Subcutaneous adipose tissue (tissue), 4 donors: ENCODE data around the gene STK32B. TPM values are rescaled to one million over a fixed set of nuclear protein-coding genes. Genes with fewer than 3 reads are reported as not detected.

Experiments
- CTCF ChIP-seq: fragments of 450-650 bp; IDR thresholded peaks from one replicate; pipeline ENCODE4 v1.5.1; 2016; ENCODE audit warnings: low read depth, mild to moderate bottlenecking, control low read depth, antibody characterized with exemption, moderate library complexity
- total RNA-seq, 4 donors: library from RNA; depleted of rRNA; stranded (reverse); fragments of >200 nt; gene quantifications; one replicate each; pipeline ENCODE4 v1.1.0, GENCODE V29; 2016

STK32B gene
- total RNA-seq, 4 donors from 2014 or later = 1.3 to 3.2 (median 2.3) TPM

GRCh38 chr4:5399124-5399523 is 347.8 kb downstream of the STK32B start:
- no peak for TF ChIP-seq CTCF

DNA sequence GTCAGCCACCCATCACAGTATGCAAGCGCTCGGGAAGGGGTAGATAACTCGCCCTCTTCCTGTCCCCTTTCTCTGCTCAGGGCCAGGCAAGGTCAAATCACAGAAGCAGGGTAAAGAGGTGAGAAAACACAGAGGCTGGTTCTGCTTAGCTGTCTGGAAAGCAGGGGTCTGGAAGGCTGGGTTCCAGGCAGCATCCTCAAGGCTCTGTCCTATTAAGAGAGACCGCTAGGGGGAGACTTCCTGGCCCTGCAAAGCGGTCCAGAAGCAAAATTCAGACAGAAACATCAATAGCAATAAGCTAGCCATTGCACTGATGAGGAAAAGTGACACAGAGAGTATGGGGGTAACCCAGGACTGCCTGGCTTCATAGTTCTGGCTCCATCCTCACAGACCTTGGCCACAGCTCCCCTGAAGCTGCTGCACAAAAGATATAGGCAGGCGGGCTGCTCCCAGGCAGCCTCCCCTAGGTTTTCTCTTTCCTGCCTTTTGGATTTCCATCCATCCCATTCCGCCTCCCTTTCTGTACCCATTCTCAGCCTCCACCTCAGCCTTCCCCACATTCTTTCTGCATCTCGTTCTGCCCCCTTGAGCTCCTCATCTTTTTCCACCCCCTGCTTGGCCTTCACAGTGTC is 348.6 kb downstream of the STK32B start:
- TF ChIP-seq CTCF = no peak

DNA sequence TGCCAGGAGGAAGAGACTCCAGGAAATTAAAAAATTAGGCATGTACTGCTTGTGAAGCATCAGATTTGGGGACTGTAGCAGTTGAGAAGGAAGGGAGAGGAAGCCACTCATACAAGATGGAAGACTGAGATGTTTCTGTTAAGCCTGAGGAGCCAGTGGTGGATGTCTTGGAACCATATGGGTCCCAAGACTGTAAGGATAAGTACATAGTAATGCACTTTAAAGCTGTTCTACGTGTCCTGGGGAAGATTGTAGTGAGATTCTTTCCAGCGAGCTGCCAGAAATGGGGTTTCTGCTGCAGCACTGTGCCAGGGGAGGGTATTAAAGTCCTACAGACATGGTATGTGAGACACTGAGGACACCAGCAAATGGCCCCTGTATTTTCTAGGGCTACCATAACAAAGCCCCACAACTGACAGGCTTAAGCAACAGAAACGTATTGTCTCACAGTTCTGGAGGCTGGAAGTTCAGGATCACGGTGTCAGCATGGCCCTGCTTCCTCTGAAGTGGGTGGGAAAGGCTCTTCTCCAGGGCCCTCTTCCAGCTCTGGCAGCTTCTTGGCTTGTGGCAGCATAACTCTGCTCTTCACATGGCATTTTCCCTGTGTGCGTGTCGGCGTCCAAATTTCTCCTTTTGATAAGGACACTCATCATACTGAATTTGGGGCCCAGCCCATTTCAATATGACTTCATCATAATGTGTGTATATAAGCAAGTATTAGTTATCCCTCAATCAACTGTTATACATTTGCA is 352.6 kb downstream of the STK32B start:
- TF ChIP-seq CTCF = no peak

GRCh38 chr4:5409237-5409636 is 358.0 kb downstream of the STK32B start:
- no peak for TF ChIP-seq CTCF

- TF ChIP-seq CTCF = no peak
Observed at GRCh38 chr4:5409972-5410618, 358.8 kb downstream of the STK32B start.

GRCh38 chr4:5412296-5412695 is 361.0 kb downstream of the STK32B start:
- no peak for TF ChIP-seq CTCF

- TF ChIP-seq CTCF = no peak
Observed at GRCh38 chr4:5412751-5413150, 361.5 kb downstream of the STK32B start.
